HepG2 (cell line): ENCODE results near the gene SMARCA4. TPM values are rescaled to one million over a fixed set of nuclear protein-coding genes. Genes with fewer than 3 reads are reported as not detected.

Source experiments
- ATRX ChIP-seq: sonication (generic); formaldehyde crosslinking; IDR thresholded peaks from 2 replicates; pipeline ENCODE4 v1.4.0; 2020; ENCODE audit warnings: missing genetic modification reagents, borderline replicate concordance
- BRCA1 ChIP-seq: sonication (generic); formaldehyde crosslinking; IDR thresholded peaks from 2 replicates; pipeline ENCODE4 v1.4.0; 2020; ENCODE audit warnings: missing genetic modification reagents
- CCDC6 ChIP-seq: sonication (generic); formaldehyde crosslinking; IDR thresholded peaks from 2 replicates; pipeline ENCODE4 v1.8.1; 2022; ENCODE audit warnings: mild to moderate bottlenecking, missing genetic modification reagents, moderate library complexity
- DMTF1 ChIP-seq: sonication (generic); formaldehyde crosslinking; IDR thresholded peaks from 2 replicates; pipeline ENCODE4 v1.4.0; 2020; ENCODE audit warnings: mild to moderate bottlenecking, missing genetic modification reagents
- FOXO1 ChIP-seq: sonication (generic); formaldehyde crosslinking; IDR thresholded peaks from 2 replicates; pipeline ENCODE4 v1.4.0; 2020; ENCODE audit warnings: missing genetic modification reagents
- FOXP4 ChIP-seq: sonication (generic); formaldehyde crosslinking; IDR thresholded peaks from 2 replicates; pipeline ENCODE4 v1.4.0; 2020; ENCODE audit warnings: missing genetic modification reagents
- HMG20B ChIP-seq: conservative IDR thresholded peaks from 2 replicates; pipeline ENCODE4 v1.6.1; 2016; ENCODE audit warnings: missing genetic modification reagents, missing compliant biosample characterization
- KAT2B ChIP-seq: fragments of 150-350 bp; IDR thresholded peaks from 2 replicates; pipeline ENCODE4 v1.6.1; 2014; ENCODE audit warnings: low read depth, low read length, borderline replicate concordance
- SOX5 ChIP-seq: IDR thresholded peaks from 2 replicates; pipeline ENCODE4 v1.6.1; 2016; ENCODE audit warnings: borderline replicate concordance
- SRSF4 ChIP-seq: fragments of 200-400 bp; formaldehyde crosslinking; IDR thresholded peaks from one replicate; pipeline ENCODE4 v1.6.1; 2018; ENCODE audit warnings: mild to moderate bottlenecking, low read depth, low read length, moderate library complexity; ENCODE audit not compliant: poor library complexity, severe bottlenecking
- ZBTB21 ChIP-seq: sonication (generic); formaldehyde crosslinking; IDR thresholded peaks from 2 replicates; pipeline ENCODE4 v1.4.0; 2020; ENCODE audit warnings: missing genetic modification reagents
- ZC3H4 ChIP-seq: sonication (generic); formaldehyde crosslinking; IDR thresholded peaks from 2 replicates; pipeline ENCODE4 v1.4.0; 2020; ENCODE audit warnings: missing genetic modification reagents, borderline replicate concordance
- ZNF512B ChIP-seq: sonication (generic); formaldehyde crosslinking; IDR thresholded peaks from 2 replicates; pipeline ENCODE4 v1.5.1; 2020; ENCODE audit warnings: missing genetic modification reagents, mild to moderate bottlenecking, borderline replicate concordance
- ZNF724P ChIP-seq: sonication (generic); formaldehyde crosslinking; IDR thresholded peaks from 2 replicates; pipeline ENCODE4 v1.8.0; 2022; ENCODE audit warnings: missing genetic modification reagents, borderline replicate concordance
- ZNF800 ChIP-seq: sonication (generic); formaldehyde crosslinking; IDR thresholded peaks from 2 replicates; pipeline ENCODE4 v1.4.0; 2020; ENCODE audit warnings: missing genetic modification reagents
- polyA plus RNA-seq, 8 experiments: library from polyadenylated mRNA; depleted of rRNA in 3 of 8; stranded (reverse) in 7 of 8; unstranded in 1 of 8; fragments of >200 nt; fragmentation: Illumina TruSeq in 4 of 8; extraction: Trizol in 4 of 8; gene quantifications; 2 replicates each; pipeline versions ENCODE4 v1.2.1 to v1.2.3, GENCODE V29; 2011 to 2016; ENCODE audit warnings: low read depth in 4 of 8, missing spikeins in 1 of 8, mixed read lengths in 1 of 8; ENCODE audit not compliant: insufficient read depth in 1 of 8
- total RNA-seq, 5 experiments: library from RNA; depleted of rRNA; stranded (reverse); fragments of >200 nt; fragmentation: Illumina TruSeq; extraction: Trizol; gene quantifications; 2 replicates each; pipeline ENCODE4 v1.2.3, GENCODE V29; 2016; ENCODE audit warnings: low read depth in 1 of 5
- TF ChIP-seq, protein P1 (sequence below): sonication (generic); formaldehyde crosslinking; IDR thresholded peaks from 2 replicates; pipeline ENCODE4 v1.5.0; 2020; ENCODE audit warnings: mild to moderate bottlenecking, missing genetic modification reagents

The SMARCA4 gene
- total and polyA plus RNA-seq, 2 of the 13 experiments (the other 11 are each of a cell fraction or from before 2014, with no cell fraction given): 25.4 to 45.9 TPM

GRCh38 chr19:11035441-11036377, 74.9 kb downstream of the SMARCA4 start (continued):
- TF ChIP-seq, protein P1, sequence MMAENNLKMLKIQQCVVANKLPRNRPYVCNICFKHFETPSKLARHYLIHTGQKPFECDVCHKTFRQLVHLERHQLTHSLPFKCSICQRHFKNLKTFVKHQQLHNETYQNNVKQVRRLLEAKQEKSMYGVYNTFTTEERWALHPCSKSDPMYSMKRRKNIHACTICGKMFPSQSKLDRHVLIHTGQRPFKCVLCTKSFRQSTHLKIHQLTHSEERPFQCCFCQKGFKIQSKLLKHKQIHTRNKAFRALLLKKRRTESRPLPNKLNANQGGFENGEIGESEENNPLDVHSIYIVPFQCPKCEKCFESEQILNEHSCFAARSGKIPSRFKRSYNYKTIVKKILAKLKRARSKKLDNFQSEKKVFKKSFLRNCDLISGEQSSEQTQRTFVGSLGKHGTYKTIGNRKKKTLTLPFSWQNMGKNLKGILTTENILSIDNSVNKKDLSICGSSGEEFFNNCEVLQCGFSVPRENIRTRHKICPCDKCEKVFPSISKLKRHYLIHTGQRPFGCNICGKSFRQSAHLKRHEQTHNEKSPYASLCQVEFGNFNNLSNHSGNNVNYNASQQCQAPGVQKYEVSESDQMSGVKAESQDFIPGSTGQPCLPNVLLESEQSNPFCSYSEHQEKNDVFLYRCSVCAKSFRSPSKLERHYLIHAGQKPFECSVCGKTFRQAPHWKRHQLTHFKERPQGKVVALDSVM (CRISPR knock-in tag): peak; percentile 89
- no peak for TF ChIP-seq ZNF512B (CRISPR knock-in tag)
- no peak for TF ChIP-seq FOXO1 (CRISPR knock-in tag)
- no peak for TF ChIP-seq BRCA1 (CRISPR knock-in tag)
- no peak for TF ChIP-seq KAT2B
- no peak for TF ChIP-seq SRSF4
- TF ChIP-seq SOX5 (CRISPR knock-in tag): no peak; the same call in 1 of the 2 replicates
- TF ChIP-seq ZNF800: no peak
- no peak for TF ChIP-seq DMTF1 (CRISPR knock-in tag)
- TF ChIP-seq CCDC6 (CRISPR knock-in tag): no peak
- no peak for TF ChIP-seq ZBTB21 (CRISPR knock-in tag)
- TF ChIP-seq FOXP4: no peak
- no peak for TF ChIP-seq ZNF724P (CRISPR knock-in tag)
- TF ChIP-seq ATRX (CRISPR knock-in tag): no peak
- TF ChIP-seq ZC3H4 (CRISPR knock-in tag): no peak
- TF ChIP-seq HMG20B: no peak
